Measurements from ENCODE around the gene CAMSAP3. TPM values are rescaled to one million over a fixed set of nuclear protein-coding genes. Genes with fewer than 3 reads are reported as not detected.

Gene CAMSAP3
- total RNA-seq, 1 donor from 2014 or later, result 12.6 TPM

DNA sequence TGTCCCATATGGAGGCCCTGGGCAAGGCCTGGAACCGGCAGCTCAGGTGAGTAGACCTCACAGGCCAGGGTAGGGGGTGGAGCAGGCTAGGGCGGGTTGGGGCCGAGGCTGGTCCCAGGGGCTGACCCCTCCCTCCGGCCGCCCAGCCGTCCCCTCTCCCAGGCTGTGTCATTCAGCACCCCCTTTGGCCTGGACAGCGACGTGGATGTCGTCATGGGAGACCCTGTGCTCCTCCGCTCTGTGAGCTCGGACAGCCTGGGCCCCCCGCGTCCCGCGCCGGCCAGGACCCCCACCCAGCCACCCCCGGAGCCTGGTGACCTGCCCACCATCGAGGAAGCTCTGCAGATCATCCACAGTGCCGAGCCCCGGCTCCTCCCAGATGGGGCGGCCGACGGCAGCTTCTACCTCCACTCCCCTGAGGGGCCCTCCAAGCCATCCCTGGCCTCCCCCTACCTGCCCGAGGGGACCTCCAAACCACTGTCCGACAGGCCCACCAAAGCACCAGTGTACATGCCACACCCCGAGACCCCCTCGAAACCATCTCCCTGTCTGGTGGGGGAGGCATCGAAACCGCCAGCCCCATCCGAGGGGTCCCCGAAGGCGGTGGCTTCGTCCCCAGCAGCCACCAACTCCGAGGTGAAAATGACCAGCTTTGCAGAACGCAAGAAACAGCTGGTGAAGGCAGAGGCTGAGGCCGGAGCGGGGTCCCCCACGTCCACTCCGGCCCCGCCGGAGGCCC is 16.0 kb downstream of the CAMSAP3 start:
- TF ChIP-seq, protein P1, sequence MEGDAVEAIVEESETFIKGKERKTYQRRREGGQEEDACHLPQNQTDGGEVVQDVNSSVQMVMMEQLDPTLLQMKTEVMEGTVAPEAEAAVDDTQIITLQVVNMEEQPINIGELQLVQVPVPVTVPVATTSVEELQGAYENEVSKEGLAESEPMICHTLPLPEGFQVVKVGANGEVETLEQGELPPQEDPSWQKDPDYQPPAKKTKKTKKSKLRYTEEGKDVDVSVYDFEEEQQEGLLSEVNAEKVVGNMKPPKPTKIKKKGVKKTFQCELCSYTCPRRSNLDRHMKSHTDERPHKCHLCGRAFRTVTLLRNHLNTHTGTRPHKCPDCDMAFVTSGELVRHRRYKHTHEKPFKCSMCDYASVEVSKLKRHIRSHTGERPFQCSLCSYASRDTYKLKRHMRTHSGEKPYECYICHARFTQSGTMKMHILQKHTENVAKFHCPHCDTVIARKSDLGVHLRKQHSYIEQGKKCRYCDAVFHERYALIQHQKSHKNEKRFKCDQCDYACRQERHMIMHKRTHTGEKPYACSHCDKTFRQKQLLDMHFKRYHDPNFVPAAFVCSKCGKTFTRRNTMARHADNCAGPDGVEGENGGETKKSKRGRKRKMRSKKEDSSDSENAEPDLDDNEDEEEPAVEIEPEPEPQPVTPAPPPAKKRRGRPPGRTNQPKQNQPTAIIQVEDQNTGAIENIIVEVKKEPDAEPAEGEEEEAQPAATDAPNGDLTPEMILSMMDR (IDR thresholded peaks at IDR 0.05; ENCODE audit: insufficient read depth, low read length, poor library complexity, severe bottlenecking), result no peak
- H3K4me3 ChIP-seq (ENCODE audit: low read depth, low read length), result no peak overlapping the region
- no peak for DNase-seq (ENCODE audit: low read depth)
- H3K27me3 ChIP-seq (ENCODE audit: control insufficient read depth, insufficient read depth, low read length), result no peaks in the 10 kb centered on the region
- no peaks in the 10 kb centered on the region for H3K36me3 ChIP-seq (ENCODE audit: control insufficient read depth, insufficient read depth, low read length)

GRCh38 chr19:7612282-7613274 is 16.9 kb downstream of the CAMSAP3 start:
- TF ChIP-seq, protein P1 (IDR thresholded peaks at IDR 0.05; ENCODE audit: insufficient read depth, low read length, poor library complexity, severe bottlenecking), result no peak
- no peak for DNase-seq (ENCODE audit: low read depth)
- Histone ChIP-seq H3K27me3 (ENCODE audit: control insufficient read depth, insufficient read depth, low read length) (no peaks in the 10 kb centered on the region), H3K4me3 (ENCODE audit: low read depth, low read length) (no peak overlapping the region), H3K36me3 (ENCODE audit: control insufficient read depth, insufficient read depth, low read length) (no peaks in the 10 kb centered on the region)

GRCh38 chr19:7614859-7615741 is 19.4 kb downstream of the CAMSAP3 start:
- DNase-seq (ENCODE audit: low read depth), result no peak
- Histone ChIP-seq H3K36me3 (ENCODE audit: control insufficient read depth, insufficient read depth, low read length) (no peaks in the 10 kb centered on the region), H3K27me3 (ENCODE audit: control insufficient read depth, insufficient read depth, low read length) (no peaks in the 10 kb centered on the region), H3K4me3 (ENCODE audit: low read depth, low read length) (no peak overlapping the region)
- TF ChIP-seq, protein P1 (IDR thresholded peaks at IDR 0.05; ENCODE audit: insufficient read depth, low read length, poor library complexity, severe bottlenecking), result no peak

GRCh38 chr19:7617172-7617571 is 21.5 kb downstream of the CAMSAP3 start:
- H3K36me3 ChIP-seq (ENCODE audit: control insufficient read depth, insufficient read depth, low read length), result no peaks in the 10 kb centered on the region
- DNase-seq (ENCODE audit: low read depth), result no peak
- H3K4me3 ChIP-seq (ENCODE audit: low read depth, low read length), result no peak overlapping the region
- TF ChIP-seq, protein P1 (IDR thresholded peaks at IDR 0.05; ENCODE audit: insufficient read depth, low read length, poor library complexity, severe bottlenecking), result no peak
- H3K27me3 ChIP-seq (ENCODE audit: control insufficient read depth, insufficient read depth, low read length), result no peaks in the 10 kb centered on the region

GRCh38 chr19:7617735-7618134 is 22.1 kb downstream of the CAMSAP3 start:
- Histone ChIP-seq H3K4me3 (ENCODE audit: low read depth, low read length) (no peak overlapping the region), H3K36me3 (ENCODE audit: control insufficient read depth, insufficient read depth, low read length) (no peaks in the 10 kb centered on the region), H3K27me3 (ENCODE audit: control insufficient read depth, insufficient read depth, low read length) (no peaks in the 10 kb centered on the region)
- DNase-seq (ENCODE audit: low read depth), result no peak
- TF ChIP-seq, protein P1 (IDR thresholded peaks at IDR 0.05; ENCODE audit: insufficient read depth, low read length, poor library complexity, severe bottlenecking), result no peak

Measured in kidney epithelial cell (primary cell).